SJSA1 (cell line): ENCODE data around the gene APELA. TPM values are rescaled to one million over a fixed set of nuclear protein-coding genes. Genes with fewer than 3 reads are reported as not detected.

ENCODE experiments used
- DNase-seq, 2 experiments: peaks; one replicate each; pipeline ENCODE4 v3.0.0-alpha.2; 2015 to 2020; ENCODE audit warnings: low spot score in 2 of 2, low read depth in 1 of 2
- H3K27ac ChIP-seq: fragments of 250-450 bp; sonication (Bioruptor Pico); 2 replicates; pipeline ENCODE4 v1.5.1; 2020; ENCODE audit warnings: mild to moderate bottlenecking, moderate library complexity
- H3K27me3 ChIP-seq: fragments of 250-450 bp; sonication (Bioruptor Pico); replicated peaks from 2 replicates; pipeline ENCODE4 v1.5.1; 2020; ENCODE audit warnings: mild to moderate bottlenecking, moderate library complexity
- H3K36me3 ChIP-seq: fragments of 250-450 bp; sonication (Bioruptor Pico); 2 replicates; pipeline ENCODE4 v1.5.1; 2020; ENCODE audit warnings: mild to moderate bottlenecking
- H3K4me1 ChIP-seq: fragments of 250-450 bp; sonication (Bioruptor Pico); replicated peaks from 2 replicates; pipeline ENCODE4 v1.6.1; 2021; ENCODE audit warnings: mild to moderate bottlenecking
- H3K4me3 ChIP-seq: fragments of 250-450 bp; sonication (Bioruptor Pico); 2 replicates; pipeline ENCODE4 v1.5.1; 2020; ENCODE audit warnings: mild to moderate bottlenecking
- H3K9me3 ChIP-seq: fragments of 250-450 bp; sonication (Bioruptor Pico); replicated peaks from 2 replicates; pipeline ENCODE4 v1.5.1; 2020; ENCODE audit warnings: mild to moderate bottlenecking
- total RNA-seq: library from RNA; depleted of rRNA; stranded (reverse); fragments of >200 nt; shearing (Covaris generic); gene quantifications from 2 replicates; pipeline ENCODE4 v1.2.3, GENCODE V29; 2014; rRNA removed

The APELA gene, protein sequence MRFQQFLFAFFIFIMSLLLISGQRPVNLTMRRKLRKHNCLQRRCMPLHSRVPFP
- total RNA-seq: 17.7 and 24.9 TPM in 2 replicates

DNA sequence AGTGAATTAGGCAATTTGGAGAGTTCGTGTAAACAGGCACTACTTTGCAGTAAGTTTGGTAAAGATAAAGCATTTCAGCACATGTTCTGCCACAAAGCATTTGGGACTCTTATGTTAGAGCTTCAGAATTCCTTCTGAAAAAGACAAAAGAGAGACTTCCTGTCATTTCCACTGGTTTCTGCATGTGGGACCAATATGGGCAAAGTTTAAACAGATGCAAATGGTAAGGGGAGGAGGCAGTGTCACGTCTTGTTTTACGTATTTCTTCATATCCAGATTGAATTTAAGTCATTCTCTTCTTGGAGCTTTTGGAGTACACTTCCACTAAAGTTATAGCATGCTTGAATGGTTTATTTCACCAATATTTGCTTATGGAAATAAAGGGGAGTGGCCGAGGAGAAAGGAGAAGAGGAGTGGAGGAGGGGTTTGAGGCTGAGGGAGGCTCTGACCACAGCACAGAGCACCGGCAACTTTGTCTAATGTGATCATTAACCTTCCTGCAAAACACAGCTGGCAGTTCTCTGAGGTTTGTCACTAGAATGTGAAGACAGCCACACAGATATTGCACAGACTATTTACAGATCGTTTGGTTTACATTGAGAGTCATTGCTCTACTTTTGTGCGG lies at the start of gene APELA:
TSS of gene APELA (plus strand) at position 479 of the 625 bp plus-strand sequence. CDS start 154 bp downstream, outside the sequence.
- Histone ChIP-seq H3K27me3 (no peaks in the 10 kb centered on the region), H3K4me3 (peak within 1 kb of the TSS; percentile 33), H3K36me3 (0 out of 2 replicates have a peak, but pooled peaks cover 6% of the 10 kb centered on the region), H3K4me1 (peaks cover 38% of the 10 kb centered on the region), H3K27ac (peak within 1 kb of the TSS; percentile 17), H3K9me3 (no peaks in the 10 kb centered on the region)
- peak in 1 of 2 experiments; percentile 71 for DNase-seq

DNA sequence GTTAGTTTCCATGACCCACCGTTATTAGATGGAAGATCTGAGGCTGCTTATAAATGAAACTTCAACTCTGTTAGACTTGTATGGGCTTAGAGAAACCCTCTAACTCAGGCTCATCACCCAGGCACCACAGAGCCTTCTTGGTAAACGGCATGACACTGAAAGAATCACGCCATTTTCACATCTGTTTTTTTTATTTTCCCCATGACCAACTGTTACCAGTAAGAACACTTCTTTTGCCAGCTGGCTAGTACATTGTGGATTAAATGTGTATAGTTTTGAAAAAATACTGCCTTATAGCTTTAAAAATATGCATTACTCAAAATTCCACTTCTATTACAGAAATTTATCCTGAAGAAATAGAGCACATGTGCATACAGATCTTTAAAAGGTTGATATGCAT lies 48.0 kb upstream of the APELA start:
- Histone ChIP-seq H3K27ac (no peak overlapping the region), H3K4me3 (no peak overlapping the region), H3K27me3 (no peaks in the 10 kb centered on the region), H3K36me3 (no peaks in the 10 kb centered on the region), H3K4me1 (0 out of 2 replicates have a peak, but pooled peaks cover 5% of the 10 kb centered on the region), H3K9me3 (no peaks in the 10 kb centered on the region)
- no peak for DNase-seq

DNA sequence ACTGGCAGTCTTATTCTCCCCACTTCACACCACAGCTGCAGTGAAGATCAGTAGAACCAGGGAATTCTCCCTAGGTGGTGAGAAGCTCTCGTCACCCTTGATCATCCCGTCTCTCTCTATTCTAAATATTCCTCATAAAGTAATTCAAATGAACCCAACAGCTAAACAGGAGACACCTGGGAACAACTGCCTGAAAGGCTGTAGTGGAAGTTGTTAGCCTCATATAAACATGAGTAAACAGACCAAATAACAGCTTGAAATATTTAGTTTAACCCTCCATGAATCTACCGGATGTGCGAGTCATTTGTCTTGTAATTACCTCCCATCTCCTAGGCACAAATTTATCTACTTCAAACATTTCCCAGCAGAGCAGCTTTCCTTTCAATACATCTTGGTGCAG lies 30.4 kb upstream of the APELA start:
- Histone ChIP-seq H3K27ac (peak overlapping the region; percentile 45; the same call in 1 of the 2 replicates), H3K9me3 (no peaks in the 10 kb centered on the region), H3K27me3 (no peaks in the 10 kb centered on the region), H3K4me3 (no peak overlapping the region), H3K36me3 (no peaks in the 10 kb centered on the region), H3K4me1 (peaks cover 25% of the 10 kb centered on the region)
- peak in 1 of 2 experiments; percentile 53 for DNase-seq

DNA sequence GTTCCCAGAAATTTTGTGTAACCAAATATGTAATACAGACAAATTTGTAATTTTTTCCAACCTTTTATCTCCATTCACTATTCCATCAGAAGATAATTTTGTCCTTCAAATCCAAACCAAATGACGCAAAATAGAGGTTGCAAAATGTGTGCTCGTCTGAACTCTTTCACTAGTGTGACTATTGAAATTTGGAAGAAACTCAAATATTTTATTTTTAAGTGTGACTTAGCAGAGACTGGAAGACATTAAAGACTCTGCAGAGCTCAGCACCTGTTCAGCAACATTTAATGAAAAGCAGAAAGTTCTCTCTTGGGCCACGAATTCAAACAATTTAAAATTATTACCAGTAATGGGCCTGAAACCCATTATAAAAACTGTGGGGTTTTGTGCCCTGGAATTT lies 30.0 kb upstream of the APELA start:
- Histone ChIP-seq H3K4me3 (no peak overlapping the region), H3K4me1 (peaks cover 25% of the 10 kb centered on the region), H3K27me3 (no peaks in the 10 kb centered on the region), H3K27ac (peak overlapping the region; percentile 45; the same call in 1 of the 2 replicates), H3K9me3 (no peaks in the 10 kb centered on the region), H3K36me3 (no peaks in the 10 kb centered on the region)
- no peak for DNase-seq

DNA sequence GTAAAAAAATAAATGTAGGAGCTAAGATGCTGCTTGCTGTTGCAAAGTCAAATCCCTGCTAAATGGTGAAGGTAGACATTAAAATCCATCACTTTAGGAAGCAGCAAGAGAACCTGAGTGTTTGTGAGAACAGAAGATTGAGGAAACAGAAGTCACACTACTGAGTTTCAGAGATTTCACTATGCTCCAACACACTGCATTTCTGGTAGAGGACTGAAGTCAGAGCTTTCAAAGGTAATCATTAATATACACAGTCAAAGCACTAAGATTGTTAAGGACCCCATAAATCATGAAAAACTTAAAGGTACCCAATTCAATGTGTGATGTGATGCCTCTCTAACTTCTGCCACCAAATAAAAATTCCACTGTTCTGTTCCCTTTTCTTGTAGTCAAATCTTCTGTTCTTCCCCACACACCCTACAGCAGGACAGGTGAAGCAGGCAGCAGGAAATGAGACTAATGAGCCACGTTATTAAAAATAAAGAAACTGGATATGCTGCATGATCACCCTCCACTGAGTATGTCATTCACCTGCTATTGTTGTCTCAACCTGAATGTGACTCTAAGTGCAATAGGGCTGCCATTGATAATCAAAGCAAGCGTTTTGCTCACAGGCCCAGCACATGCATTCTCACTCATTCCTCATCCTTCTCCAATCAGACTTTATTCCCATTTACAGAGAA lies 28.9 kb upstream of the APELA start:
- H3K9me3 ChIP-seq: no peaks in the 10 kb centered on the region
- H3K27ac ChIP-seq: peak overlapping the region; percentile 18; the same call in 1 of the 2 replicates
- H3K4me3 ChIP-seq: no peak overlapping the region
- no peaks in the 10 kb centered on the region for H3K27me3 ChIP-seq
- no peaks in the 10 kb centered on the region for H3K36me3 ChIP-seq
- DNase-seq: no peak
- H3K4me1 ChIP-seq: peaks cover 25% of the 10 kb centered on the region

DNA sequence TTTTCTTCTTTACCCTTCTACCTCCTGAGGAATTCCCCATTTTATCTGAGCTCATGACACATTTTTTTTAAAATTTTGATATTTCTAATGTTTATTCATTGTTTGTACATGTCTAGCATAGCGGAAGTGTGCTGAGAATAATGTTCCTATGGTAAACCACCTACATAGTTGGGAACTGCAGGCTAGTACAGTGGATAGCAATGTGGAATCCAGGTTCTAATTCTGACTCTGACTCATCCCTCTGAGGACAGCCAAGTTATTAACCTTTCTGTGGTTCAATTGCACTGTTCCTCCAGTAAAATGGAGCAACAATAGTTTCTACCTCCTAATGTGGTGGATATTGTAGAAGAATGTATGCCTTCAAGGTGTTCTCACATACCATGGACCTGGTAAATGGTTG lies 20.6 kb upstream of the APELA start:
- DNase-seq: peak in 1 of 2 experiments; percentile 74
- peak overlapping the region; percentile 55 for H3K27ac ChIP-seq
- H3K4me3 ChIP-seq: no peak overlapping the region
- no peaks in the 10 kb centered on the region for H3K27me3 ChIP-seq
- H3K4me1 ChIP-seq: peaks cover 16% of the 10 kb centered on the region
- no peaks in the 10 kb centered on the region for H3K36me3 ChIP-seq
- H3K9me3 ChIP-seq: no peaks in the 10 kb centered on the region; the same call in 1 of the 2 replicates

DNA sequence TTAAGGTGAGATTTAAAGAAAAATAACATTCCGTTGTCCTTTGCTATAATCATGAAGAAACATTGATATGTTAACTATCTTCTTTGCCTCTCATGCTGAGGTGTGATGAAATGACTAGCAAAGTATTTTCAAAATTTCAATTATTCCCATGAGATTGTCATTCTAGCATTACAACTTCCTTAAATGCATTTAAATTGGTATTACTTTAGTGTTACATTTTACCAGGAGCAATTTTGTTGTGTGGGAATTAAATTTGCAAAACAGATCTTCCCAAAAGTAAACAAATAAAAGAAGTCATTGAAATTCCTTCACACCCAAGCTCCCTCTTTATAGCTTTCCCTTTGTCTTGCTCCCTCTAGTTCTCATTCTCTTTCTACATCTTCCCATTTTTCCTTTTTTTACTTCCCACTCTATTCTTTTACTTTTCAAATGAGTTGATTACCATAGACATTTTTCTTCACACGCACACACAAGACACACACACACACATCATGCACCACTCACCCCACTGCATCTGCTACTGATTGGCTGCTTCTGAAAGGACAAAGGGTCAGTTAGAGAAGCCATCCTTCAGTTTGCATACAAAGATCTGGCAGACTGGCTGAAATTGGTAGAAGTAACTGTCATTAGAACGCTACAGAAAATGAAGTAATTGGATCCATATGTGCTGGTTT lies 10.0 kb upstream of the APELA start:
- Histone ChIP-seq H3K27me3 (no peaks in the 10 kb centered on the region), H3K4me1 (peaks cover 14% of the 10 kb centered on the region), H3K4me3 (no peak overlapping the region), H3K27ac (peak overlapping the region; percentile 48), H3K36me3 (no peaks in the 10 kb centered on the region), H3K9me3 (no peaks in the 10 kb centered on the region)
- peak in 1 of 2 experiments; percentile 75 for DNase-seq

DNA sequence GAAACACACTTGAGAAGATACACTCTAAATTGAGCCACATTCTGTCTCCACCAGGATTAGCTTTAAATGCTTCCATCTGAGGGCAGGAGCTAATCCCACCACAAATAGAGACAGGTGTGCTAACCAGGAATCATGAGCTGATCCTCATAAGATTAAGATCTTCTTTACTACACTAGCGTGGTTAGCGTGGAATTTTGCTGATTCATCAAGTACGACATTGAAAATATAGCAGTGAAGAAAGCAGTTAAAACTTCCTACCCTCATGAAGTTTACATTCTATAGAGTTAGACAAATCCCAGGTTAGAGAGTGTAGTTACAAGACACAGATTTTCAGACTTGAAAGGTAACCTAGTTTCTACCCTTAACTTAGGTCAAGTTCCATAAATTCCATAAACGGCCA lies 5.3 kb upstream of the APELA start:
- Histone ChIP-seq H3K9me3 (no peaks in the 10 kb centered on the region), H3K4me3 (no peak overlapping the region), H3K4me1 (peaks cover 18% of the 10 kb centered on the region), H3K27me3 (no peaks in the 10 kb centered on the region), H3K27ac (no peak overlapping the region), H3K36me3 (no peaks in the 10 kb centered on the region)
- DNase-seq: no peak

DNA sequence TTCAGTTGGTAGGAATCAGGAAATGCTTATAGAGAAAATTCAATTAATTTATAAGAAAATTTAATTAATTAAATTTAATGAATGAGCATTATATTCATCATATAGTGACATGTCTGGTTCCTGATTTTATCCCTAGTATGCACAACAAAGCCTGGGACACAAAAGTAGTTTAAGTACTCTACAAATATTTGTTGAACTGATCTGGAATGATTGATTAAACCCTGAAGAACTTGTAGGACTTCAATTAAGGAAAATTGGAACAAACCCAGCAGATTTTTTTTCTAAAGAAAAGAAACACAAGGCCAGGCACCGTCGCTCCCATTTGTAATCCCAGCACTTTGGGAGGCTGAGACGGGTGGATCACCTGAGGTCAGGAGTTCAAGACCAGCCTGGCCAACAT lies 4.5 kb upstream of the APELA start:
- Histone ChIP-seq H3K36me3 (no peaks in the 10 kb centered on the region), H3K9me3 (no peaks in the 10 kb centered on the region), H3K27me3 (no peaks in the 10 kb centered on the region), H3K27ac (no peak overlapping the region), H3K4me1 (peaks cover 12% of the 10 kb centered on the region), H3K4me3 (no peak overlapping the region)
- no peak for DNase-seq

DNA sequence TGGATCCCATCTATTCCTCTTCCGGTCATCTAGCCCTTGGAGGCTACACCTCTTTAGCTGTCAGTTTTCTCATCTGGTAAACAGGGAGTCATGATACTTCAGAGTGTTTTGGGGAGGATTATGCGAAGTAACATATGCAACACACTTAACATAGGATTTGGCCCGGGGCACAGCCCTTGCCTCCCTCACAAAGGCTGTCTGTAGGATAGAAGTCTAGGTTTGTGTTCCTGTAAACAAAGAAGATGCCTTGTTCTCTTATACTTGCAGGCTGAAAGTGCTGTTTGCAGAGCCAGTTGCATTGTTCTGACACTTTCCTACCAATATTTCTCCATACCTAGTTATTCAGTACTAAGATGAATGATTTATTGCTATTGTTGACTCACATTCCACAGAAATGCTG lies 2.2 kb upstream of the APELA start:
- no peaks in the 10 kb centered on the region for H3K27me3 ChIP-seq

DNA sequence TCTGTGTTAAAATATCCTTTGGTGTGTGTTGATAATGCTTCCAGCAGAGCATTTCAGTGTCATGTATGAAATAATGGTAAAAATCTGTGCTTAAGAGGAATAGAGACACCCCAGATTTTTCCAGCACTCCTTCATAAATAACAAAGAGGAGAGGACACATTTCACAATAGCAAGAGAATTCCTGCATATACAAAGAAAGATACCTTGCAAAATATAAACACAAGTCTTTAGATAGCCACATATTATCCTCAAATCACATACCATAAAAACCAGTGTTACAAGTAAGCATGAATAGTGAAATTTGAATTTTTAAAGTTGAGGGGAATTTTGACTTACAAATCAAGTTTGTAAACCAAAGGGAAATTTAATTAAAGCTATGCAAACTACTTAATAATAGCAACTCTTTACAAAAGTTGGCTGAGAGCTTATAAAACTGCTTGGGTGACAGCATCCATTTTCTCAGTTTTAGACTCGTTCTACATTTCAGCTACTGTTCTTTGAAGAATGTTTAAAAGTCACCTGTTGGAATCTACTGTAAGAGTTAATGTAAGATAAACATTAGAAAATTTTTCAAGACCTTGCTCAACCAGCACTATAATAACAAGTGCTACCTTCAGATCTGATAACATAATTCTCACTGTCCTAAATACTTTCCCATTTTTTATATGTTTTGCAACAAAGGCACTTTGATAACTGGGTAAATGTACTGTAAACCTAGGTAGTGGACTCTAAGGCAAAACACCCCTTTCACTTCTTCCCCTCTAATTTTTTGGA lies 3.7 kb downstream of the APELA start:
- no peak overlapping the region for H3K27ac ChIP-seq
- DNase-seq: no peak
- H3K27me3 ChIP-seq: no peaks in the 10 kb centered on the region
- H3K4me1 ChIP-seq: peaks cover 38% of the 10 kb centered on the region
- H3K9me3 ChIP-seq: no peaks in the 10 kb centered on the region
- H3K36me3 ChIP-seq: peaks cover 19% of the 10 kb centered on the region
- no peak overlapping the region for H3K4me3 ChIP-seq

More for the DNA sequence above, 2.2 kb upstream of the APELA start:
- Histone ChIP-seq H3K4me3 (no peak overlapping the region), H3K4me1 (peaks cover 25% of the 10 kb centered on the region), H3K36me3 (0 out of 2 replicates have a peak, but pooled peaks cover 6% of the 10 kb centered on the region), H3K9me3 (no peaks in the 10 kb centered on the region), H3K27ac (no peak overlapping the region)
- DNase-seq: no peak

DNA sequence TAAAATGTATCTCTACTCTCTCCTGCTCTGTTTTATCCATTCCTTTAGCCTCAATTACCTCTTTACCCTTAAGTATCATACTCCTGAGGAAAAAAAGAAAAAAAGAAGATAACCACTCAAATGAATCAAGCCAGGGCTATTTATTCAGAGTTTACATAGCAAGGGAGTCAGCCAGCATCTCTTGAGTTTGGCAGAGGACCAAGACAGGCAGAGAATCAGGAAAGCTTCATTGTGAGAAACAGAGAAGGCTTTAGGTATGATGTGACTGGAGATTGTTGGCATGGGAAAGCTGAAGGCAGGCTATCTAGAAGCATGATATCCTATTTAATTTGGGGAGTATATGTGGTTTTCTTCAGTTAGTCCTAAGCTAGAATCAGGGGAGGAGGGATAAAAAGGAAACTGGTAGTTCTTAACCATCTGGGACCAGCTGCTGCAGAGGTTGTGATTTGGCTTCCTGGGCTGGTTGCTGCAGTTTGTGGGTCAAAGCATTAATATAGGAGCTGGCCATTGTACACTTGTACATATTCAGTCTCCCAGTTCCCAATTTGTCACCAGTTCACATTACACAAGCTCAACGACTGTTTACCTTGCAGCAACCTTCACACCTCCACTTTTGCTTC lies 11.2 kb downstream of the APELA start:
- Histone ChIP-seq H3K27ac (no peak overlapping the region), H3K36me3 (peaks cover 11% of the 10 kb centered on the region), H3K4me3 (no peak overlapping the region), H3K4me1 (peaks cover 10% of the 10 kb centered on the region), H3K27me3 (no peaks in the 10 kb centered on the region), H3K9me3 (no peaks in the 10 kb centered on the region)
- DNase-seq: peak in 1 of 2 experiments; percentile 49

DNA sequence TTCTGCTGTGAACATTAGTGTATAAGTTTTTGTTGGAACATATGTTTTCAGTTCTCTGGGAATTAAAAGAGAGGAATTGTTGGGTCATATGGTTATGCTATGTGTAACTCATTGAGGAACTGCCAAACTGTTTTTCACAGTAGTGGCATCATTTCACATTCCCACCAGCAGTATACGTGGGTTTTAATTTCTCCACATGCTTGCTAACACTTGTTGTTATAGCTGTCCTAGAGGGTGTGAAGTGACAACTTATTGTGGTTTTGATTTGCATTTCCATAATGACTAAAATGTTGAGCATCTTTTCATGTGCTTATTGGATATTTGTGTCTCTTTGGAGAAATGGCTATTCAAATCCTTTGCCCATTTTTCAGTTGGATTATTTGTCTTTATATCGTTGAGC lies 13.7 kb downstream of the APELA start:
- peaks cover 2% of the 10 kb centered on the region; the same call in 1 of the 2 replicates for H3K36me3 ChIP-seq
- no peak for DNase-seq
- H3K4me3 ChIP-seq: no peak overlapping the region
- no peak overlapping the region for H3K27ac ChIP-seq
- H3K27me3 ChIP-seq: no peaks in the 10 kb centered on the region
- peaks cover 10% of the 10 kb centered on the region for H3K4me1 ChIP-seq
- H3K9me3 ChIP-seq: no peaks in the 10 kb centered on the region
